DMS53 treated with DMSO at 0.1 percent for 48 hours (cell line): ENCODE data around the gene YPEL4.

Experiments used
- DNase-seq: peaks from one replicate; lab custom pipeline; 2025; ENCODE audit not compliant: unreplicated experiment; lab: John Stamatoyannopoulos, UW

Gene YPEL4

GRCh38 chr11:57651408-57651807, 1.7 kb upstream of the YPEL4 start:
- DNase-seq, result no peak

GRCh38 chr11:57650739-57651090, 1.0 kb upstream of the YPEL4 start:
- DNase-seq, result no peak

- no peak for DNase-seq
Measured at GRCh38 chr11:57648801-57649735, 644 bp downstream of the YPEL4 start.

- no peak for DNase-seq
Measured at GRCh38 chr11:57647960-57648800, 1.5 kb downstream of the YPEL4 start.

GRCh38 chr11:57647372-57647771, 2.3 kb downstream of the YPEL4 start:
- DNase-seq, result no peak

GRCh38 chr11:57646799-57647303, 2.9 kb downstream of the YPEL4 start:
- no peak for DNase-seq

- DNase-seq, result no peak
Measured at GRCh38 chr11:57646194-57646798, 3.4 kb downstream of the YPEL4 start.

- DNase-seq, result no peak
Measured at GRCh38 chr11:57645689-57646085, 4.0 kb downstream of the YPEL4 start.

GRCh38 chr11:57644748-57645688, 4.7 kb downstream of the YPEL4 start:
- peak; percentile 2 for DNase-seq

- no peak for DNase-seq
Measured at GRCh38 chr11:57643802-57644201, 5.9 kb downstream of the YPEL4 start.

GRCh38 chr11:57641011-57641807, 8.5 kb downstream of the YPEL4 start:
- peak; percentile 4 for DNase-seq

- DNase-seq, result no peak
Measured at GRCh38 chr11:57640068-57640800, 9.5 kb downstream of the YPEL4 start.

GRCh38 chr11:57639321-57640067, 10.2 kb downstream of the YPEL4 start:
- DNase-seq, result no peak

- DNase-seq, result no peak
Measured at GRCh38 chr11:57638811-57639320, 10.8 kb downstream of the YPEL4 start.

- no peak for DNase-seq
Measured at GRCh38 chr11:57638005-57638781, 11.5 kb downstream of the YPEL4 start.

- no peak for DNase-seq
Measured at GRCh38 chr11:57637626-57638004, 12.1 kb downstream of the YPEL4 start.

GRCh38 chr11:57635246-57635645, 14.5 kb downstream of the YPEL4 start:
- DNase-seq, result no peak
